GM18951 (cell line): ENCODE data around the gene PGS1.

Experiments
- POLR2A ChIP-seq: IDR thresholded peaks from 4 replicates; pipeline ENCODE4 v1.6.1; 2011; ENCODE audit warnings: mild to moderate bottlenecking; ENCODE audit not compliant: insufficient read length, insufficient read depth; ENCODE audit errors: extremely low read depth
- in situ Hi-C: fragments of 300-500 bp; cut with MboI; formaldehyde crosslinking; loops from one replicate; pipeline ENCODE4 v1.12.0; 2022; ENCODE audit warnings: low sequenced_read_pairs, mixed read lengths, inconsistent platforms; ENCODE audit not compliant: unreplicated experiment

Gene PGS1

DNA sequence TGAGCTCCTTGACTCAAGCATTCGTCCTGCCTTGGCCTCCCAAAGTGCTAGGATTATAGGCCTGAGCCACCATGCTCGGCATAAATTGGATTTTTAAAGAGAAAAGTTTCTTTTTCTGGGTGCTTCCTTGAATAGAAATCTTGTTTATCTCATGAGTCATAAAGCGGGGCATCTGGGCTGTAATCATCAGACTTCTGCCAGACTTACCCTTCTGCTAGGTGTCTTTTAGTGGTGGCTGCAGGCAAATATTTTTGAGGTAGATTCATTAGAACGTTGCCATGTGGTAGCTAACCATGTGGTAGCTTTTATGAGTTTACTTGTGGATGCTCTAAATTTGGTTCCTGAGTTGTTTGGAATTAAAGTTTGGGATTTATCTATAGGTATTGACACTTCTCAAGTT, 13.4 kb downstream of the PGS1 start:
- no peak for TF ChIP-seq POLR2A
- in situ Hi-C loops, result no loop called here

DNA sequence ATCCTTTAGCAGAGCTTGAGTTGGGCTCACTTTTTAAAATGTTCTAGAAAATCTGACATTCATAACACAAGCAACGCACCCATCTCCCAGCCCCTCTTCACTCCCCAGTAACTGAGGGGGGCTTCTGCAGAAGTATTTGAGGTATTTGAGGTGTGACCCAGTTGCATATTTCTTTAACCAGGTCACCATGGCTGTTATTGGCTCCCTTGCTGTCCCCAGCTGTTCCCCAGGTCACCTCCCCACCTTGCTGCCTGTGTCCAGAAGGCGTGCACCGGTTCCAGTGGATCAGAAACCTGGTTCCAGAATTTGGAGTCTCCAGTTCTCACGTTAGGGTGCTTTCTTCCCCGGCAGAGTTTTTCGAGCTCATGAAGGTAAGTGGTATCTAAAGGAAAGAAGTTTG, 13.8 kb downstream of the PGS1 start:
- no peak for TF ChIP-seq POLR2A
- in situ Hi-C loops, result no loop called here

DNA sequence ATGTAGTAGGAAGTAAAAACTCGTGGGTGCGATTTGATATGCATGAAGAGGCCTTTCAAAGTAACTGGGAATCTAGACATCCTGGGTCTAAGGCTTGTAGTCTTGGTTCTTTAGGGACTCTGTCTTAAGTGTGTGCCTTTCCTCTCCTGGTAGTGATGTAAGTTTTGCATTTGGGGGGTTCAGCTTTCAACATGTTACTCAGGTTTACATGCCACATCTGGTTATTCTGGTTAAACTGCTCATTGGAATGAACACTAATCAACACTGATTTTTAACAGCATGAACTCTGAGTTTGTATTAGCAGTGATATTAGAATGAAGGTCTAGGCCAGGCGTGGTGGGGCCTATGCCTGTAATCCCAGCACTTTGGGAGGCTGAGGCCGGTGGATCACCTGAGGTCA, 15.1 kb downstream of the PGS1 start:
- no peak for TF ChIP-seq POLR2A
- in situ Hi-C loops, result no loop called here

DNA sequence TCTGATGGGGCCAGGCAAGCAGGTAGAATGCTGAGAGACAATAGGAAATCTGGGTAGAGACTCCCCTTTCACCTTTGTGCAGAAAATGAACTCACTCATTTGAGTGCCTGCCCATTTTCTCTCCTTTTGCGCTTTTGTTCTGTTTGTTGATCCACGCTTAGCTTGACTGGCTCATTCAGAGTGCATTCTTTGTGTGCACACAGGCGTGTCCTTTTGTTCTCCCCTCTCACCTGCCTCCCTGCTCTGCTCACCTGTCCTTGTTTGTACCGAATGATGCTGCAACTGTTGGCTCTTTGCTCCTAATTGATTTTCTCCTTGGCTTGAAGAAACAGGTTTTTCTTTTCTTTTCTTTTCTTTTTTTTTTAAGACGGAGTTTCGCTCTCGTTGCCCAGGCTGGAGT, 15.8 kb downstream of the PGS1 start:
- in situ Hi-C loops, result no loop called here
- TF ChIP-seq POLR2A, result no peak

DNA sequence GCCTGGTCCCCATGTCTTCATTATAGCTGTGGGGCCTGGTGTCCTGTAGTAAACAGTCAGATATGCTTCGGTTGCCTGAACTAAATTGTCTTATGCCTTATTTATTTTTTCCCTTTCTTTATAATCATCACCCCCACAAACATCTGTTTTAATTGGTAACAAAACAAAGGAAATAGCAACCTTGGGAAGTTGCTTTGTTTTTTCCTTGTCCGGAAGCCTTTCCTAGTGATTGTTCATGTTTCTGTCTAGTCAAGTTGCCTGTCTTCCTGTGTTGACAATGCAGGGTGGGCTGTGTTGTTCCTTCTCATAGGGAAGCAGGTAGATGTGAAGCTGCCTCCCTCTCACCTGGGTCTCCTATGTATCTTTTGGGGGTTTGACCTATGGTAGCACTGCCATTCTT, 16.7 kb downstream of the PGS1 start:
- in situ Hi-C loops, result no loop called here
- no peak for TF ChIP-seq POLR2A

DNA sequence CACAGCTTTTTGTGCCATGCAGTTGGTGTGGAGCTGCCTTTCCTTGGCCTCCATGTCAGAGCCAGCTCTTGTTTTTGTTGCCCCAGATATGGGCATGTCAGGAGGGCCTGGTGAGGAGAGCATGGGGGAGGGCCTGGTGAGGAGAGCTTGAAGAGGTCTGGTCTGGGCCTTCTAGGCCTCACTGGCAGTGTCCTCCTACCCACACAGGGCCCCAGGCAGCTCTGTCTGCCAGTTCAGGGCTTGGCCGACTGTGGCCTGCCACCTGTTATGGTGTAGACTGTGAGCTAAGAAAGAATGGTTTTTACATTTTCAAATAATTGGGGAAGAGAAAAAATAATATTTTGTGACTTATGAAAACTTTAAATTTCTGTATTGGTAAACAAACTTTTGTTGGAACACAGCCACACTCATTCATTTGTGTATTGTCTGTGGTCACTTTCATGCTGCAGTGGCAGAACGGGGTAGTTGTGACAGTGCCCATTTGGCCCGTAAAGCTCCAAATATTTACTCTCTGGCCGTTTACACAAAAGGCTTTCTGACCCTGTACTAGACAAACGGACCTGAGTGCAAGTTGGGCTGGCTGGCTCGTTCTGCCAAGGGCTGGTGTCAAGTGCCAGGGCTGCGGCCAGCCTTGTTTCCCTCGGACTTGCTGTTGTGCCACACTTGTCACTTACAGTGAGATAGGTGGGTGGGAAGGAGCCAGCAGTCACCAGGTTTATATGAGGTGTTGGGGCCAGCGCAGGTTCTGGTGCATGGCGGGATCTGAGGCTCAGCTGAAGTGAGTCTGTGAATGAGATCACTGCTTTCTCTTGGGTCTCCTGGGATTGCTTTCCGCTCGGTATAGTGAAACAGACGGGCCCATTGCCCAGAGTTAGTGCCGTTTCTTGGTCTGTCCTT, 18.2 kb downstream of the PGS1 start:
- in situ Hi-C loops, result no loop called here
- TF ChIP-seq POLR2A, result no peak

DNA sequence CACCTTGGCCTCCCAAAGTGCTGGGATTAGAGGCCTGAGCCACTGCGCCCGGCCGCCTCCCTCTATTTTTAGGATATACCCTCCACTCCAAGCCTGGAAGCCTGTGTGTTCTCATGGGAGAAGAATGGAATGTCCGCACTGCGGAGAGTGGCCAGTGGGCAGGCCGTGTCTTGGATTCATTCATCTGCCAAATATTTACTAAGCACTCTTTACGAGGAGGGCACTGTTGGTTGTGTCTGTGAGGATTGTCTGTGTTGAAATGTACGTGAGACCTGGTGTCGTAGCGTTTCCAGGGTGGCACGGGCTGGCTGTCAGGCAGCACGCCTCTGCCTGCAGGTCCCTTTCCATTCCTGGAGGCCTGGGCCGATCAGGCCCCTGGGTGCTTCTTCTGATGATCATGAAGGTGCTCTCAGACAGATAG, 19.2 kb downstream of the PGS1 start:
- in situ Hi-C loops, result no loop called here
- no peak for TF ChIP-seq POLR2A

DNA sequence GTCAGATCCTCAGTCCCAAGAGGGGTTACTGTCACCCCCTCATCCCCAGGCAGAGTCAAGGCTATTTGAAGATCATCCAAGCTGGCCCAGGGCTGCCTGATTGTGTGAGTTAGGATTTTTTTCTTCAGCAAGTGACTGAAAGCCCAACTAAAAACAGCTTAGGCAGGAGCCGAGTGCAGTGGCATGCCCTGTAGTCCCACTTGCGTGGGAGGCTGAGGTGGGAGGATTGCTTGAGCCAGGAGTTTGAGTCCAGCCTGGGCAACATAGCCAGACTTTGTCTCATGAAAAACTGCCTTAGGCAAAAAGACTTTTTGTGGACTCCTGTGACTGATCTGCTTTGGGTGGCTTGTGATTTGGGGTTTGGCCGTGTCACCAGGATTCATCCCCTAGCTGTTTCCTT, 19.9 kb downstream of the PGS1 start:
- TF ChIP-seq POLR2A, result no peak
- in situ Hi-C loops, result no loop called here

DNA sequence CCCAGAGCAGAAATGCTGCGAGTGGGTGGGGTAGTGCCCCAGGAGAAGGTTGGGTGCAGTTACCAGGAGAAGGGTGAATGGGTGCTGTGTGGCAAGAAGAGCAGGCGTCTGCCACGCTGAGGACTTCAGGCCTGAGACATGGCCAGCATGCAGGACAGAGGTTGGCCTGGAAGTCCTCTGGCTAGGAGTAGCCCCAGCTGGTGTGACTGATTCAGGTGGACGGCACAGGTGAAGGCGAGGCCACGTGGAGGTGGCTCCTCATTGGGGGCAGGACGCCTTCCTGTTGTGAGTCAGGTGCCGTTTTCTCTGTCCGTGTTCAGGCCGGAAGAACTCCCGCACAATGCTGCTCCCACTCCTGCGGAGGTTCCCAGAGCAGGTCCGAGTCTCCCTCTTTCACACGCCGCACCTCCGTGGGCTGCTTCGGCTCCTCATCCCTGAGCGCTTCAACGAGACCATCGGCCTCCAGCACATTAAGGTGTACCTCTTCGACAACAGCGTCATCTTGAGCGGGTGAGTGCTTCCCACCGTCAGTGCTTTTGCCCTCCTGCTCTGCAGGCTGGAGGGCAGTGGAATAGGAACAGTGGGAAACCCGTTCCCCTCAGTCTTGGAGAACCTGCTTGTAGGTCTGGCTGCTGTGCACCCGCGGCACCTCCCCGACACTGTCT, 20.7 kb downstream of the PGS1 start:
- no peak for TF ChIP-seq POLR2A
- in situ Hi-C loops, result no loop called here

DNA sequence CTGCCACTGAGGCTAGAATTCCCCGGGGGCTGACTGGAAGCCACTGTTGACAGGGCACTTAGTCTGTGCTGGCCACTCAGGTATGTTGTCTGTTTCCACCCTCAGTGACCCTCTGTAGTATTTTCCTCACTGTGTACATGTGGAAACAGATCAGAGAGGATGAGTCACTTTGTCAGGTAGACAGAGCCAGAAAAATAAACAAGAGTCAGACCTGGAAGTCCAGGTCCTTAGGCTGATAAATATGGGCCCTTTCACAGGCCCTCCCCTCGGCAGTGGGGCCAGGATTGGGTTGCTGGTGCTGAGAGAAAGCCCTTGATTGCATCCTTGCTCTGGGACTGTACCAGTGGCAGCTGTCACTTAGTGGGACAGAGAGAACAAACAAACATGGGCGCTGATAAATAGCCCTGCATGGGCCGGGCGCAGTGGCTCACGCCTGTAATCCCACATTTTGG, 21.3 kb downstream of the PGS1 start:
- TF ChIP-seq POLR2A, result no peak

DNA sequence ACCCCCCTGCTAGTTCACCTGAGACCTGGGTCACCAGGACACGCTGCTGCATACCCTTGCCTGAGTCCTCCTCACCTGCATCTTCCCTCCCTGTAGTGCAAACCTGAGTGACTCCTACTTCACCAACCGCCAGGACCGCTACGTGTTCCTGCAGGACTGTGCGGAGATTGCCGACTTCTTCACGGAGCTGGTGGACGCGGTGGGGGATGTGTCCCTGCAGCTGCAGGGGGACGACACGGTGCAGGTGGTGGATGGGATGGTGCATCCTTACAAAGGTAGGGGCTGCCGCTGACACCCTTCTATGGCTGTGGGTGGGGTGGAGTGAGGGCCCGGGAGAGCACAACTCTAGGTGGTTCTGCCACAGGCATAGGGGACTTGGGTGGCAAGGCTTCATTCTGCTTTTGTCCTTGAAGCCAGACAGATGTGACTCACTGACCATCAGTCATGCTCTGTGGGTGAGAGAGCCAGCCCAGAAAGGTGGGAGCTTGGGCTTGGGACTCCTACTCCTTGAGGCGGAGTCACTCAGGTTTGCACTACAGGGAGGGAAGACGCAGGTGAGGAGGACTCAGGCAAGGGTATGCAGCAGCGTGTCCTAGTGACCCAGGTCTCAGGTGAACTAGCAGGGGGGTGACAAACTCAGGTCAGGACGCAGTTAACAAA, 22.3 kb downstream of the PGS1 start:
- no peak for TF ChIP-seq POLR2A
- in situ Hi-C loops, result no loop called here

More for the DNA sequence above, 21.3 kb downstream of the PGS1 start:
- in situ Hi-C loops, result no loop called here

DNA sequence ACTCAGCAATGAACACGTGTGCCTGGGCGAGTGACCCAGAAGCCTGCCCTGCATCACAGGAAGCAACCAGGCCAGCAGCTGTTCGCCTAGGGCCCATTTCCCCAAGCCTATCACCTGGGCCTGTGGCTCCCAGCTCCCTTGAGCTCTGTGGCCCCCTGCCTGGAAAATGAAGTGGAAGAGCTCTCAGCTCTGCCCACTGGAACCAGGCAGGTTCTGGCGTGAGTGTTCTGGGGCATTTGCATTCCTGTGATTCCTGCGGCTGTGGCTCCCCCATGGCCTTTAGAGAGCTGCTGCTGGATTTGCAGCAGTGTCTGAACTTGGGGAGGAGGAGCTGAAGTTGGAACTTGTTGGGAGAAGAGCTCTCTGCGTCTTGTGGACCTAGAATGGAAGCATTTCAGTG, 22.8 kb downstream of the PGS1 start:
- in situ Hi-C loops, result no loop called here
- no peak for TF ChIP-seq POLR2A

DNA sequence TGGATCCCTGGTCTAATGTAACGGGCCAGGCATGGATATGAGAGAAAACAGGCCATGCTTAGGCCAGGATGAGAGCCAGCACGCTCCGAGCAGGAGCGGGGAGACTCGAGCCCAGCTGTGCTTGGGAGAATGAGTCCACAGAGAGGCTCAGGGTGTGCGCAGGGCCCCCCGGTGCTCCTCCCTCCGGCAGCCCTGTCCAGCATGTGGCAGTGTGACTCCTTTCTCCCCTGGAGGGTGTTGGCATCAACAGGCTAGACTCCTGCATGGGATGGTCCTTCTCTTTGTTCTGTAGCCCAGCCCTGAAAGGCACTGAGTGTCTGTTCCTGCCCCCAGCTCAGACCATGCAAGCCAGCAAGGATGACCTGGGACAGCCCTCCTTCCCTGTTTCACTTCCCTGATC, 23.4 kb downstream of the PGS1 start:
- in situ Hi-C loops, result no loop called here
- no peak for TF ChIP-seq POLR2A

DNA sequence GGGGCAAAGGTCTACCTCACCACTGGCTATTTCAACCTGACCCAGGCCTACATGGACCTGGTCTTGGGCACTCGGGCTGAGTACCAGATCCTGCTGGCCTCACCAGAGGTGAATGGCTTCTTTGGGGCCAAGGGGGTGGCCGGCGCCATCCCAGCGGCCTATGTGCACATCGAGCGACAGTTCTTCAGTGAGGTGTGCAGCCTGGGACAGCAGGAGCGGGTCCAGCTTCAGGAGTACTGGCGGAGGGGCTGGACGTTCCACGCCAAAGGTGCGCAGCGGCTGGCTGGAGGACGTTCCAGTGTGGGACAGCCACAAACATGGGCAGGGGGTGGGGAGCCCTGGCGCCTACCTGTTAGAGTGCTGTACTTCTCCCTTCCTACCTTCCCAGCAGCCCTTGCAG, 25.4 kb downstream of the PGS1 start:
- in situ Hi-C loops, result no loop called here
- TF ChIP-seq POLR2A, result no peak

DNA sequence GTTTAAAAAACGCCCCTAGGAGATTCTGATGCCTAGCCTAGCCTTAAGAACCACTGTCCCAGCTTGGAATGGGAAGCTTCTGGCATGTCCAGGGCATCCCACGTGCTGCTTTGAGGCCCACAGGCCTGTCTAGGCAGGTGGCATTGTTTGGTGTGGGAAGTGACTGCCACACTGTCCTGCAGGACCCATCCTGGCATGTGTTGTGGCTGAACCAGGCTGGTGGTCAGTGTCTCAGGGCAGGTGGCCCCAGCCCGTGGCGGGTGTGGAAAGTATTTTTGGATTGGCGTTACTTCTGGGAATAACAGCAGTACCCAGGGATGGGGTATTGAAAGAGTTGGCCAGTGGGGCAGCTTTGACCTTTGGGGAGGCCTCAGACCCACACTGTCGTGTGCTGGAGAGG, 27.9 kb downstream of the PGS1 start:
- no peak for TF ChIP-seq POLR2A
- in situ Hi-C loops, result no loop called here
